ENCODE measurements around the gene MANSC1. TPM values are rescaled to one million over a fixed set of nuclear protein-coding genes. Genes with fewer than 3 reads are reported as not detected.

The MANSC1 gene
- total RNA-seq, 1 donor from 2014 or later: 2.9 TPM

DNA sequence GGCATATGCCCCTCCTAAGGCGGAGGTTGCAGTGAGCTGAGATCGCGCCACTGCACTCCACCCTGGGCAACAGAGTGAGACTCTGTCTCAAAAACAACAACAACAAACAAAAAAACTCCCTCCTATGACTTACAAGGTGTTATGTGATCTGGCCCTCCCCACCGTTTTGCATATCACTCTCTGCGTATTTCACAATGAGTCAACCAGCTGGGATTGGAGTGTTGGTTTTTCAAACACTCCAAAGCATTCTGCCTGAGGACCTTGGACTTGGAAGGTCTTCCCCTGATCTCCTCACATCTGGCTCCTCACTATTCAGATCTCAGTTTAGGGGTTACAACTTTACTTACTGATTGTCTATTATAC, 14.0 kb downstream of the MANSC1 start:
- Mint-ChIP-seq H3K27ac (ENCODE audit: unreplicated experiment) (no peak overlapping the region), H3K4me3 (ENCODE audit: unreplicated experiment) (no peak overlapping the region), H3K4me1 (ENCODE audit: low read depth, unreplicated experiment) (peaks cover 11% of the 10 kb centered on the region), H3K36me3 (ENCODE audit: low read depth, unreplicated experiment) (no peaks in the 10 kb centered on the region), H3K27me3 (ENCODE audit: low read depth, unreplicated experiment) (no peaks in the 10 kb centered on the region), H3K9me3 (ENCODE audit: unreplicated experiment) (no peaks in the 10 kb centered on the region)
- peak; percentile 78 for DNase-seq (ENCODE audit: low read depth)
- Histone ChIP-seq H3K27ac (ENCODE audit: low read depth, low read length) (no peak overlapping the region), H3K4me2 (ENCODE audit: low read length) (no peak overlapping the region), H4K20me1 (ENCODE audit: insufficient read depth, low read length) (no peaks in the 10 kb centered on the region), H3K9me3 (ENCODE audit: insufficient read depth, low read depth, low read length) (no peaks in the 10 kb centered on the region), H3K9ac (ENCODE audit: low read length) (no peak overlapping the region), H3K36me3 (ENCODE audit: insufficient read depth, low read length) (no peaks in the 10 kb centered on the region), H3K4me3 (ENCODE audit: insufficient read depth, low read depth, low read length) (no peak overlapping the region), H3K79me2 (ENCODE audit: insufficient read depth, low read length) (no peaks in the 10 kb centered on the region), H2AFZ (ENCODE audit: low read depth, low read length) (no peak overlapping the region), H3K27me3 (ENCODE audit: insufficient read depth, low read length) (no peaks in the 10 kb centered on the region), H3K4me1 (ENCODE audit: insufficient read depth, low read length) (peaks cover 18% of the 10 kb centered on the region)
- no peak for TF ChIP-seq EZH2 (IDR thresholded peaks at IDR 0.05; ENCODE audit: insufficient read depth, low read length)
- TF ChIP-seq, protein P1, sequence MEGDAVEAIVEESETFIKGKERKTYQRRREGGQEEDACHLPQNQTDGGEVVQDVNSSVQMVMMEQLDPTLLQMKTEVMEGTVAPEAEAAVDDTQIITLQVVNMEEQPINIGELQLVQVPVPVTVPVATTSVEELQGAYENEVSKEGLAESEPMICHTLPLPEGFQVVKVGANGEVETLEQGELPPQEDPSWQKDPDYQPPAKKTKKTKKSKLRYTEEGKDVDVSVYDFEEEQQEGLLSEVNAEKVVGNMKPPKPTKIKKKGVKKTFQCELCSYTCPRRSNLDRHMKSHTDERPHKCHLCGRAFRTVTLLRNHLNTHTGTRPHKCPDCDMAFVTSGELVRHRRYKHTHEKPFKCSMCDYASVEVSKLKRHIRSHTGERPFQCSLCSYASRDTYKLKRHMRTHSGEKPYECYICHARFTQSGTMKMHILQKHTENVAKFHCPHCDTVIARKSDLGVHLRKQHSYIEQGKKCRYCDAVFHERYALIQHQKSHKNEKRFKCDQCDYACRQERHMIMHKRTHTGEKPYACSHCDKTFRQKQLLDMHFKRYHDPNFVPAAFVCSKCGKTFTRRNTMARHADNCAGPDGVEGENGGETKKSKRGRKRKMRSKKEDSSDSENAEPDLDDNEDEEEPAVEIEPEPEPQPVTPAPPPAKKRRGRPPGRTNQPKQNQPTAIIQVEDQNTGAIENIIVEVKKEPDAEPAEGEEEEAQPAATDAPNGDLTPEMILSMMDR (IDR thresholded peaks at IDR 0.05; ENCODE audit: insufficient read depth, low read depth, low read length): no peak
- FAIRE-seq: no peak

DNA sequence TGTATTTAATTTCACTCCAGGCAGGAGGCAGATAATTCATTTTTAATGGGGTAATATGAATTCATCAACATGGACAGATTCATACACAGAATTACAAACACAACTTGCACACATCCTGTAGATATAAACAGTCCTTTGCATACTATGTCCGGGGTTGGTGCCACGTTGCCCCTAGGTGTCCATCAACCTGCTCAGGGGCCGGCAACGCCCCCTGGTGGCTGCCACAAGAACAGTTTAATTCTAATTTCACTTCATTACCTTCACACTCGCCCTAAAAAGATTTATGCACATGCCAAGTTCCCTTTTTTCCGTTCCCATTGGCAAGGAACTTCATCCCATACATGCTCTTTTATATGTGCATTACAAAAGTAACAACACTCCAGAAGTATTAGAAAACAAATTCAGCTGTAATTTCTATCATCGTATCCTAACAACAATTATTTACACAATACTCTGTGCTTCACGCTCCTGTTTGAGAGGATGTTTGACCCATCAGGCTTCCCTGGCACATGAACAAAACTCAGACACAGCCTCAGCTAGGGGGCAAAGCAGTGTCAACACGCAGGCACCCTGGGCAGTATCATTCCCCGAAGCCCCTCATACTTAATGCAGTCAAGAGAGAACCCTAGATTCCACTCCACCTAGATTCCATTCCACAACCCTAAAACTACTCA, 15.5 kb downstream of the MANSC1 start:
- Histone ChIP-seq H4K20me1 (ENCODE audit: insufficient read depth, low read length) (no peaks in the 10 kb centered on the region), H3K27me3 (ENCODE audit: insufficient read depth, low read length) (no peaks in the 10 kb centered on the region), H2AFZ (ENCODE audit: low read depth, low read length) (no peak overlapping the region), H3K9ac (ENCODE audit: low read length) (no peak overlapping the region), H3K79me2 (ENCODE audit: insufficient read depth, low read length) (no peaks in the 10 kb centered on the region), H3K27ac (ENCODE audit: low read depth, low read length) (no peak overlapping the region), H3K4me3 (ENCODE audit: insufficient read depth, low read depth, low read length) (no peak overlapping the region), H3K9me3 (ENCODE audit: insufficient read depth, low read depth, low read length) (no peaks in the 10 kb centered on the region), H3K36me3 (ENCODE audit: insufficient read depth, low read length) (no peaks in the 10 kb centered on the region), H3K4me2 (ENCODE audit: low read length) (peak overlapping the region; percentile 23), H3K4me1 (ENCODE audit: insufficient read depth, low read length) (peaks cover 18% of the 10 kb centered on the region)
- TF ChIP-seq EZH2 (IDR thresholded peaks at IDR 0.05; ENCODE audit: insufficient read depth, low read length): no peak
- TF ChIP-seq, protein P1 (IDR thresholded peaks at IDR 0.05; ENCODE audit: insufficient read depth, low read depth, low read length): peak; percentile 69
- Mint-ChIP-seq H3K4me3 (ENCODE audit: unreplicated experiment) (no peak overlapping the region), H3K27me3 (ENCODE audit: low read depth, unreplicated experiment) (no peaks in the 10 kb centered on the region), H3K36me3 (ENCODE audit: low read depth, unreplicated experiment) (no peaks in the 10 kb centered on the region), H3K27ac (ENCODE audit: unreplicated experiment) (no peak overlapping the region), H3K4me1 (ENCODE audit: low read depth, unreplicated experiment) (peaks cover 12% of the 10 kb centered on the region), H3K9me3 (ENCODE audit: unreplicated experiment) (no peaks in the 10 kb centered on the region)
- FAIRE-seq: no peak
- peak; percentile 27 for DNase-seq (ENCODE audit: low read depth)

Measured in astrocyte (in vitro differentiated cells and primary cell).